Stimulated activated CD8-positive, alpha-beta memory T cell treated with anti-CD3 and anti-CD28 coated beads, Interleukin-7, amount 100 ng/mL, for 4 hours (primary cell): ENCODE measurements around the gene KCNC3.
"Not testable (repeated sequence)": the region's sequence is repeated elsewhere in the genome, so short reads cannot be mapped to it uniquely, and the experiment has no call there.

Source experiments
- DNase-seq, 2 donors: peaks; one replicate each; pipeline ENCODE4 v3.0.0-alpha.2; 2020; ENCODE audit warnings: low read depth in 2 of 2

KCNC3 gene

GRCh38 chr19:50353487-50353880 is 24.3 kb upstream of the KCNC3 start:
- not testable (repeated sequence) for DNase-seq

- no peak for DNase-seq
These were observed 23.1 kb upstream of the KCNC3 start for GRCh38 chr19:50352242-50352641.

GRCh38 chr19:50349277-50350057 is 20.3 kb upstream of the KCNC3 start:
- DNase-seq: no peak

GRCh38 chr19:50347089-50347581 is 18.0 kb upstream of the KCNC3 start:
- not testable (repeated sequence) for DNase-seq

- no peak for DNase-seq
These were observed 15.6 kb upstream of the KCNC3 start for GRCh38 chr19:50344661-50345318.

GRCh38 chr19:50341091-50341564 is 12.0 kb upstream of the KCNC3 start:
- DNase-seq: no peak

GRCh38 chr19:50340331-50340730 is 11.2 kb upstream of the KCNC3 start:
- no peak for DNase-seq

GRCh38 chr19:50337031-50337430 is 7.9 kb upstream of the KCNC3 start:
- DNase-seq: not testable (repeated sequence)

GRCh38 chr19:50334741-50335421 is 5.7 kb upstream of the KCNC3 start:
- no peak for DNase-seq

- DNase-seq: peak in 1 of 2 donors; percentile 76
These were observed 4.8 kb upstream of the KCNC3 start for GRCh38 chr19:50333737-50334617.

- peak; percentile 83 to 95 for DNase-seq
These were observed 4.1 kb upstream of the KCNC3 start for GRCh38 chr19:50333235-50333736.

- no peak for DNase-seq
These were observed 3.3 kb upstream of the KCNC3 start for GRCh38 chr19:50332244-50333038.

- no peak for DNase-seq
These were observed 2.7 kb upstream of the KCNC3 start for GRCh38 chr19:50331994-50332243.

- no peak for DNase-seq
These were observed 2.2 kb upstream of the KCNC3 start for GRCh38 chr19:50331221-50331993.

GRCh38 chr19:50330365-50331078 is 1.3 kb upstream of the KCNC3 start:
- peak; percentile 58 to 73 for DNase-seq

- DNase-seq: not testable (repeated sequence)
These were observed 733 bp upstream of the KCNC3 start for GRCh38 chr19:50329926-50330294.

GRCh38 chr19:50328873-50329145 is 368 bp downstream of the KCNC3 start:
- DNase-seq: no peak

- no peak for DNase-seq
These were observed 829 bp downstream of the KCNC3 start for GRCh38 chr19:50328224-50328872.
